HFFc6 (cell line): ENCODE data around the gene GNA15. TPM values are rescaled to one million over a fixed set of nuclear protein-coding genes. Genes with fewer than 3 reads are reported as not detected.
"Not testable (repeated sequence)": the region's sequence is repeated elsewhere in the genome, so short reads cannot be mapped to it uniquely, and the experiment has no call there.

ENCODE experiments used
- DNase-seq: peaks from one replicate; pipeline ENCODE4 v3.0.0-alpha.2; 2018
- H3K27ac Mint-ChIP-seq: 2 replicates; pipeline ENCODE4 v1.8.0; 2020; ENCODE audit warnings: mild to moderate bottlenecking, mixed read lengths
- H3K27me3 Mint-ChIP-seq: 2 replicates; pipeline ENCODE4 v1.8.0; 2021; ENCODE audit warnings: mild to moderate bottlenecking, moderate library complexity, mixed read lengths; ENCODE audit not compliant: insufficient read depth
- H3K36me3 Mint-ChIP-seq: 2 replicates; pipeline ENCODE4 v1.8.0; 2021; ENCODE audit warnings: low read depth, mixed read lengths
- H3K4me1 Mint-ChIP-seq: 2 replicates; pipeline ENCODE4 v1.8.0; 2020; ENCODE audit warnings: low read depth, mixed read lengths
- H3K4me3 Mint-ChIP-seq: 2 replicates; pipeline ENCODE4 v1.8.0; 2020; ENCODE audit warnings: mild to moderate bottlenecking, moderate library complexity, mixed read lengths
- H3K9me3 Mint-ChIP-seq: 2 replicates; pipeline ENCODE4 v1.8.0; 2020; ENCODE audit warnings: mild to moderate bottlenecking, mixed read lengths
- total RNA-seq, 6 experiments: library from RNA; stranded (reverse); fragmentation: NEBNext Ultra II Directional; extraction: Animal tissue kit (Norgen Biotek cat#: 25700); gene quantifications; 2 replicates in 1 of 6; 3 replicates in 5 of 6; pipeline ENCODE4 v1.2.3, GENCODE V29; 2021
- TF ChIP-seq, protein P1 (sequence below): fragments of 200-600 bp; sonication (generic); IDR thresholded peaks from 2 replicates; pipeline ENCODE4 v1.5.0; 2021; ENCODE audit warnings: antibody characterized with exemption, mild to moderate bottlenecking

Gene GNA15
- total RNA-seq, 6 experiments from 2014 or later = not detected

DNA sequence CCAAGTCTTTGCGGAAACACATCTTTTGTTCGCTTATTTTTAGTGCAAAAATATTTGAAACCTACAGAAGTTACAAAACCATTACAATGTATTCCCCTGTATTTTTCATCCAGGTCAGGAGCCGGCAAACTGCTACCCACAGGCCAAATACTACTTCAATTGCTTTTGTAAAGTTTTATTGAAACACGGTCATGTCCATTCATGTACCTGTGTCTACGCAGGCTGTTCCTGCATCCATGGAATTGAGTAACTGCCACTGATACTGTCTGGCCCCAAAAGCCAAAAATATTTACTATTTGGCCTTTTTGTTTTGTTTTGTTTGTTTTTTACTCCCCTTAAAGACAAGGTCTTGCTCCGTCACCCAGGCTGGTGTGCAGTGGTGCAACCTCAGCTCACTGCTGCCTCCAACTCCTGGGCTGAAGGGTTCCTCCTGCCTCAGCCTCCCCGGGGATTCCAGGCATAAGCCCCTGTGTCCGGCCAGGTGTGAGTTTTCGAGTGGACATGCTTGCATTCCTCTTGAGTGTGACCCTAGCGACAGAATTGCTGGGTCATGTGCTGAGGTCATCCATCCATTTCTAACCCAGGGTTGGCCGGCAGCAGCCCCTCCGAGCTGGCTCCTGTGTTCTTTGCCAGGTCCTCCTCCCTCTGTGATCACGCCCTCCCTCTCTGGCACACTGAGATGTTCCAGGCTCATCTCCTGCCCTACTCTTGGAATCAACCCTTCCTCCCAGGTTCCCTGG is 31.9 kb downstream of the GNA15 start:
- no peaks in the 10 kb centered on the region for H3K9me3 Mint-ChIP-seq
- no peak for DNase-seq
- no peaks in the 10 kb centered on the region for H3K36me3 Mint-ChIP-seq
- H3K4me1 Mint-ChIP-seq = peaks cover 7% of the 10 kb centered on the region; the same call in 1 of the 2 replicates
- H3K27ac Mint-ChIP-seq = no peak overlapping the region
- TF ChIP-seq, protein P1, sequence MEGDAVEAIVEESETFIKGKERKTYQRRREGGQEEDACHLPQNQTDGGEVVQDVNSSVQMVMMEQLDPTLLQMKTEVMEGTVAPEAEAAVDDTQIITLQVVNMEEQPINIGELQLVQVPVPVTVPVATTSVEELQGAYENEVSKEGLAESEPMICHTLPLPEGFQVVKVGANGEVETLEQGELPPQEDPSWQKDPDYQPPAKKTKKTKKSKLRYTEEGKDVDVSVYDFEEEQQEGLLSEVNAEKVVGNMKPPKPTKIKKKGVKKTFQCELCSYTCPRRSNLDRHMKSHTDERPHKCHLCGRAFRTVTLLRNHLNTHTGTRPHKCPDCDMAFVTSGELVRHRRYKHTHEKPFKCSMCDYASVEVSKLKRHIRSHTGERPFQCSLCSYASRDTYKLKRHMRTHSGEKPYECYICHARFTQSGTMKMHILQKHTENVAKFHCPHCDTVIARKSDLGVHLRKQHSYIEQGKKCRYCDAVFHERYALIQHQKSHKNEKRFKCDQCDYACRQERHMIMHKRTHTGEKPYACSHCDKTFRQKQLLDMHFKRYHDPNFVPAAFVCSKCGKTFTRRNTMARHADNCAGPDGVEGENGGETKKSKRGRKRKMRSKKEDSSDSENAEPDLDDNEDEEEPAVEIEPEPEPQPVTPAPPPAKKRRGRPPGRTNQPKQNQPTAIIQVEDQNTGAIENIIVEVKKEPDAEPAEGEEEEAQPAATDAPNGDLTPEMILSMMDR = no peak
- H3K4me3 Mint-ChIP-seq = no peak overlapping the region
- H3K27me3 Mint-ChIP-seq = peaks cover 3% of the 10 kb centered on the region; the same call in 1 of the 2 replicates

DNA sequence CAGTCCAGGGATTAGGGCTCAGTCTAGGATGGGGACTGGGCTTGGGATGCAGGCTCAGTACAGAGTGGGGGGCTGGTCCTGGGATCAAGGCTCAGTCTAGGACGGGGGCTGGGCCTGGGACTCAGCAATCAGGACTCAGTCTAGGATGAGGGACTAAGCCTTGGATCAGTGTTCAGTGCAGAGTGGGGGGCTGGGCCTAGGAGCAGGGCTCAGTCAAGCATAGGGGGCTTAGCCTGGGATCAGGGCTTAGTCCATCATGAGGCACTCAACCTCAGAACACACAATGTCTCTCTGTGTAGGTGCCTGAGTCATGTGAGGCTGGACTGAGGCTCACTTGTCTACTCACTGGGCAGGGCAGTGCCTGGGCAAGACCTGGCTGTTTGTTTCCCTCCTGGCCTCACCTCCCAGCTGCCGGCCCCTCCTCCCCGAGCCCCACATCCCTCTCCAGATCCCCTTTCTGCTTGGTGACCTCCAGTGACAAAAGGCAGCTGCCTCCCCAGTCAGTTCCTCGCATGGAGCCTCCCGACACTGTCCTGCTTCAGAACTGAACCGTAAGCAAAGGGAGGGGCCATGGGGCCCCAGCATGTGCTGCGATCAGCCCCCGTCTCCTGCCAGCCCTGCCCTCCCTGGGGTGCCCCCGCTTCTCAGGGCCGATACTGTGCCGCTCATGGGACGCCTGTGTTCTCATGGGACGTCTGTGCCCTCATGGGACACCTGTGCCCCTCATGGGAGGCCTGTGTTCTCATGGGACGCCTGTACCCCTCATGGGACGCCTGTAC is 36.2 kb downstream of the GNA15 start:
- Mint-ChIP-seq H3K27ac (no peak overlapping the region), H3K4me3 (no peak overlapping the region), H3K4me1 (peaks cover 5% of the 10 kb centered on the region), H3K9me3 (no peaks in the 10 kb centered on the region), H3K27me3 (peaks cover 5% of the 10 kb centered on the region), H3K36me3 (no peaks in the 10 kb centered on the region)
- TF ChIP-seq, protein P1 = no peak
- no peak for DNase-seq

DNA sequence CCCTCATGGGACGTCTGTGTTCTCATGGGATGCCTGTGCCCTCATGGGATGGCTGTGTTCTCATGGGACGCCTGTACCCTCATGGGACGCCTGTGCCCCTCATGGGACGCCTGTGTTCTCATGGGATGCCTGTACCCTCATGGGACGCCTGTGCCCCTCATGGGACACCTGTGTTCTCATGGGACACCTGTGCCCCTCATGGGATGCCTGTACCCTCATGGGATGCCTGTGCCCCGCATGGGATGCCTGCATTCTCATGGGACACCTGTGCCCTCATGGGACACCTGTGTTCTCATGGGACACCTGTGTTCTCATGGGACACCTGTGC is 36.8 kb downstream of the GNA15 start:
- H3K27me3 Mint-ChIP-seq, H3K36me3 Mint-ChIP-seq, H3K9me3 Mint-ChIP-seq, DNase-seq, H3K27ac Mint-ChIP-seq, H3K4me1 Mint-ChIP-seq, H3K4me3 Mint-ChIP-seq: not testable (repeated sequence)

DNA sequence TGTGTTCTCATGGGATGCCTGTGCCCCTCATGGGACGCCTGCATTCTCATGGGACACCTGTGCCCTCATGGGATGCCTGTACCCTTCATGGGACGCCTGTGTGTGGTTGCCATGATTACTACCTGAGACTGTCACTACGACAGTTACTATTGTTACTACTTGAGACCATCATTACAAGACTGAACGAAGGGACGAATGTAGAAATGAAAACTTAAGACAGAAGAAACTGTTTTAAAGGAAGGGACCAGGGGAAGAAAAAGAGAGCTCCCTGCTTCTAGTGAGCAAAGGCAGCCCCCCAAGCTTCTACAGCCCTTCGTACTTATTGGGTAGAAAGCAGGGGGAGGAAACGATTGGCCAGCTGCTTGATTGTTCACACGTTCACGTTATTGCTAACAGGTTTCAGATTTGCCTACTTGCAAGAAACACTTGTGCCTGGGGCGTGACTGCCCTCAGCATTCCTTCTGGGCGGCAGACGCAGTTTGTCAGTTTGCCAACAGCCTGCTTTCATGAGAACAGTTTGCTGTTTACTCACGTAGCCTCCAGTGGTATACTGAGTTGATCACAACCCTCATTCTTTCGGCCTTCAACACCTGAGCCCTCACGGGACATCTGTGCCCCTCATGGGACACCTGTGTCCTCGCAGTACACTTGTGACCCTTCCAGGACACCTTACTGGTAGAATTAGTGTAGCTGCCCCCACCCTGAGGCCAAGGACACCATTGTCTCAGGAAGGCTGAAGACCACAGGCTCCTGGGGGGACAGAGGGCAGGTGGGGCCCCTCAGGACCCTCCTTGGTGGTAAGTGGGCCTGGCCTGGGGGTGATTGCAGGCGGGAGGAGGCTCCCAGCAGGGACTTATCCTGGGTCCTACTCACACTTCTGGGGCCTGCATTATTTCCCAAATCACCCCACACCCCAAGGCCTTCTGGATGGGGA is 40.2 kb downstream of the GNA15 start:
- no peak overlapping the region for H3K4me3 Mint-ChIP-seq
- TF ChIP-seq, protein P1 = no peak

DNA sequence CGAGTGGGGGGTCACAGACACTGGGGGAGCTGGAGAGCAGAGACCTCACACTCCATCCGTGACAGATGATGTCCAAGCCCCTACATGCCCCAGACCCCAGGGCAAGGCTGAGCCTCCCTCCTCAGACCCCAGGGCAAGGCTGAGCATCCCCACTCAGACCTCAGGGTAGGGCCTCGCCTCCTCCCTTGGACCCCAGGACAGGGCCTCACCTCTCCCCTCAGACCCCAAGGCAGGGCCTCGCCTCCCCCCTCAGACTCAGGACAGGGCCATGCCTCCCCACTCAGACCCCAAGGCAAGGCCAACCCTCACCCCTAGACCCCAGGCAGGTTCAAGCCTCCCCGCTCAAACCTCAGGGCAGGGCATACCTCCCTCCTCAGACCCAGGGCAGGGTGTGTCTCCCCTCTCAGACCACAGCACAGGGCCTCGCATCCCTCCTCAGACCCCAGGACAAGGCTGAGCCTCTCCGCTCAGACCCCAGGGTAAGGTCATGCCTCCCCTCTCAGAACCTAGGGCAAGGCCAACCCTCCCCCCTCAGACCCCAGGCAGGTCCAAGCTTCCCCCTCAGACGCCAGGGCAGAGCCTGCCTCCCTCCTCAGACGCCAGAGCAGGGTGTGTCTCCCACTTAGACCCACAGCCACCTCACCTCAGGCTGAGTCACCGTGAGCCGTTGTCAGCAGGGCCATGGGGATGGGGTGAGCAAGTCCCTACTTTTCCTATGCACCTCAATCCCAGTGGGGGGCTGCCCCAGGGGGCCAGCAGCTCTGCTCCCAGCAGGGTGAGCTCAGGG is 41.1 kb downstream of the GNA15 start:
- Mint-ChIP-seq H3K9me3 (no peaks in the 10 kb centered on the region), H3K4me1 (peaks cover 7% of the 10 kb centered on the region), H3K36me3 (no peaks in the 10 kb centered on the region), H3K4me3 (no peak overlapping the region; the same call in 1 of the 2 replicates), H3K27me3 (peaks cover 7% of the 10 kb centered on the region; the same call in 1 of the 2 replicates), H3K27ac (peak overlapping the region; percentile 89)
- TF ChIP-seq, protein P1 = no peak
- DNase-seq = peak; percentile 72

More for the DNA sequence above, 40.2 kb downstream of the GNA15 start:
- peak; percentile 71 for DNase-seq
- Mint-ChIP-seq H3K36me3 (no peaks in the 10 kb centered on the region), H3K27ac (peak overlapping the region; percentile 78; the same call in 1 of the 2 replicates), H3K9me3 (no peaks in the 10 kb centered on the region), H3K4me1 (peaks cover 7% of the 10 kb centered on the region), H3K27me3 (peaks cover 5% of the 10 kb centered on the region; the same call in 1 of the 2 replicates)
